Activated CD4-positive, alpha-beta T cell treated with anti-CD3 and anti-CD28 coated beads for 48 hours (primary cell): ENCODE data around the gene CEP43.
A peak's percentile ranks its signal among the peaks of the same experiment; 100 is the strongest.

ENCODE experiments used
- DNase-seq: peaks from one replicate; pipeline ENCODE4 v3.0.0-alpha.2; 2020

CEP43 gene

GRCh38 chr6:166969390-166970002, 29.7 kb upstream of the CEP43 start:
- DNase-seq, result no peak

- no peak for DNase-seq
These were observed 29.1 kb upstream of the CEP43 start for GRCh38 chr6:166970091-166970490.

DNA sequence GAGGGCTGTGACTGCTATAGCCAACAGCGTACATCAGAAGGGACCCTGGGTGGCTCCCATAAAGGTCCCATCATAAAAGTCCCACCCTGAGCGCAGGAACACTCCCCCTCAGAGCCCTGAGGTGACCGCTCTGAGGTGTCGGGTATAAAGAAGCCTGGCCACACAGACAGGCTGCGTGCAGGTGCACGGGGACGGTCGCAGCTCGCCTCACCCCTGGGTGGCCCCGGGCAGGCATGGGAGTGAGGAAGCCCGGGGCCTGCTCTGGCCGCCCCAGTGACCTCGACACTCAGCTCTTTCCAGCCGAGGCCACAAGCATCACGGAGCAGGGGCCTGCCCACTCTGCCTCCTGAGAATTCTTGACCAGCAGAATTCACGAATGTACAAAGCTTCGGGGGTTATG, 28.4 kb upstream of the CEP43 start:
- no peak for DNase-seq

DNA sequence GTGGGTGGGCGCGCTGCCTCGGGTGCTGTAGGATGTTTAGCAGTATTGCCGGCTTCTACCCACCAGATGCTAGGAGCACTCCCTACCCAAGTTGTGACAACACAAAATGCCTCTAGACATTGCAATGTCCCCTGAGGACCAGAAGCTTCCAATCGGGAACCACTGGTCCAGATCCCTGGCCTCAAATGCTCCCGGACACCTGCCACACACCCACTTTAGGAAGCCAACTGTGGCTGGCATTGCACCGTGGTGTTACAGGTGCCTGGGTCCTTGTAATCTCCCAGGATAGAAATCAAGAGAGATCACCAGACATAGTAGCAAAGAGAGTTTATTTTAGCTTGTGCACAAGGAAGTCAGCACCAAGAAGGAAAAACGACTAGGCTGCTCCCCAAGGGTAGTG, 27.9 kb upstream of the CEP43 start:
- no peak for DNase-seq

DNA sequence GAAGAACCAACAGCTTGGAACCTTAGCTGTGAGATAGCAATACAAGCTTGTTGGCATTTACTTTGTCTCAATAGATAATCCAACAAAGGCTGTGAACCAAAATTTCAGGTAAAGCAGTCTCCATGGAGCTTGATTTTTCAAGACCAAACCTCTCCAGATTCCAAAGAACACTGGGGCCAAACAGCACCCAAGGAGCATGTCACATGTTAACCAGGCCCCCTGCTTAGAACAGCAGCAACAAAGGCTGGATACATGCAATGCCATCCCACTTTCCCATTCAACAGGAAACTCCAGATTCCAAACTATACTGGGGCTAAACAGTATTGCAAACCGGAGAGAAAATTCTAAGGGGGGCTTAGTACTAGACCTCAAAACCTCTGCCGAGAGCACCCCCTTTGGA, 27.1 kb upstream of the CEP43 start:
- no peak for DNase-seq

GRCh38 chr6:166976636-166977035, 22.6 kb upstream of the CEP43 start:
- no peak for DNase-seq

DNA sequence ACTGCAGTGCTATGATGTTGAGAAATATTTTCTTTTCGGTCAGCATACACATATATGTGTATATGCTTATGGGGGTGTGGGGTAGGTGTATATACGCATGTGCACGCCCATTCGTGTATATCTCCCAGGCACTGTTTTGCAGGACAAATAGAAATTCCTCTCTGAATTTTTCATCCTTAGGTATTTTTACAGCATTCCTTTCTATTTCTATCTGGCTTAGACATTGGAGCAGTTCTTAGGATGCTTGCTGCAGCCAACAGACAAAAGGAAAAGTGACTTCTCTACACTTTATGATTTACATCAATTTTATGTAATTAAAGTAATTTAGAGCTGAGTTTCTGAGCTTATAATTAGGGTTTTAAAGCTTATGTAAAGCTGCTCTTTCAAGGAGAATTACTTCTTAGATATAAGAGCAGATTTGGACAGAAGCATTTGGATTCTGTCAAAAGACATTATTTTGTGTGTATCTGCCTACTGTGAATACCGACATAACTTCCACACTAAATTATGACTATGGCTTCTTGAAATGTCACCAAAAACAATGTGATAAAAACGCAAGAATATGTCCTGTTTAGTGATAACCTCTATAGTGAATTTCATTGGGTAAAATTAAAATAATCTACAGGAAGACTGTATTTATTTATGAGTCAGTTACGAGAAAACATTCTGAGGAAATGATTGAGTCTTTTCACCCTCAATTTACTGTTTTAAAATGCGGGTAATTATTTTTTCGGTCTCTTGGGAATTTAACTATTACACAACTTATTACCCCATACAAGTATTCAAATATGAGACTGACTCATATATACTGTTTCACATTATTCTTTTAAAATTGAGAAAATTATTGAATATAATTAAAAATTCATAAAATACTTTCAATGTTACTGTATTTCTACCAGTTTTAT, 21.3 kb upstream of the CEP43 start:
- DNase-seq, result no peak

GRCh38 chr6:166980738-166981137, 18.5 kb upstream of the CEP43 start:
- DNase-seq, result no peak

DNA sequence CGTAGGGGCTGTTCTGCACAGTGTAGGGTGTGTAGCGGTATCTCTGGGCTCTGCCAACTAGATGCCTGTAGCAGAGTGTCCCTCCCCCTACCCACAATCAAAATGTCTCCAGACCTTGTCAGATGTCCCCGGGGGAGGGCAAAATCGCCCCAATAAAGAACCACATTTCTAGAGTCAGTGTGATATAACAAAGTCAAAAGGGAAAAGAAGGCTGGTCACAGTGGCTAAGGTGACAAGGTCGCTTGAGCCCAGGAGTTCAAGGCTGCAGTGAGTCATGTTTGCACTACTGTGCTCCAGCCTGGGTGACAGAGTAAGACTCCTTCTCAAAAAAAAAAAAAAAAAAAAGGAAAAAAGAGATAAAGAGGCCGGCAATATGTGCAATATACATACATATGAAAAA, 11.7 kb upstream of the CEP43 start:
- DNase-seq, result peak; percentile 20

DNA sequence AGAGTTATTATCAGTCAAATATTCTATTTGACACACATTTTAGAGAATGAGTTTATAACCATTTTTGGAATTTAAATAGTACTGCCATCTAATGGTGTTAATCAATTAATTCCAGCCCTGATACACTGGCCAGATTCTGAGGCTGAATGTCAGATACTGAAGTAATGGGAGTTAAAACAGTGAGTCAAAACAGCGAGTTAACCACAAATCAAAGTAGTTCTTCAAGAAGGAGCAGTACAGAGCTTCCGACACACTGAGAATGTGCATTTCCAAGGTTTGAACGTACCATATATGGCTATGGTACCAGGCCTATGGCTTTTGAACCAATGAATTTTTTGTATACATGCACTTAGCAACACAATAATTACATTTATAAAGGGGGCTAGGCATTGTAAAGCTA, 11.3 kb upstream of the CEP43 start:
- DNase-seq, result no peak

DNA sequence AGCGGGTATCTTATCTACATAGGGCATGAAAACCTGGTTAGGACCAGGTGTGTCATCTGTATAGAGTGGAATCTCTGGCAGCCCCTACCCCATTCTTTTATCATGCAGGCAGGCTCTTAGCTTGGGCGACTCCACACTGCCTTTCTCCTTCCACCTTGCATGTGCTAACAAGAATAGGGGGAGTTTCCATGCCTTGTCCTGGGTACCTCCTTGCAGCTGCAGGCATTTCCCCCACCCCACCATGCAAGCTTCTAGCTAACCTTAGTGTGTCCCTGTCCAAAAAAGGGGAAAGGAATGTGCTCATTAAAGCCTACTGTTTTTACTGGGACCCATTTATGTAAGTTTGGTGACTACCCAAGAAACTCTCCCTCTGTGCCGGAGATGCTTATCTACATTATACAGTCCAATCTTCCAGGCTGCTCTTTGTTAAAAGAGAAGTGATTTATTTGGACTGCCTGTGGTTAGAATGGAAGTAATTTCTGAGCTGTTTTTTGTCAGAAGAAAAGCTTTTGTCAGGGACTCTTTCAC, 10.5 kb upstream of the CEP43 start:
- no peak for DNase-seq

DNA sequence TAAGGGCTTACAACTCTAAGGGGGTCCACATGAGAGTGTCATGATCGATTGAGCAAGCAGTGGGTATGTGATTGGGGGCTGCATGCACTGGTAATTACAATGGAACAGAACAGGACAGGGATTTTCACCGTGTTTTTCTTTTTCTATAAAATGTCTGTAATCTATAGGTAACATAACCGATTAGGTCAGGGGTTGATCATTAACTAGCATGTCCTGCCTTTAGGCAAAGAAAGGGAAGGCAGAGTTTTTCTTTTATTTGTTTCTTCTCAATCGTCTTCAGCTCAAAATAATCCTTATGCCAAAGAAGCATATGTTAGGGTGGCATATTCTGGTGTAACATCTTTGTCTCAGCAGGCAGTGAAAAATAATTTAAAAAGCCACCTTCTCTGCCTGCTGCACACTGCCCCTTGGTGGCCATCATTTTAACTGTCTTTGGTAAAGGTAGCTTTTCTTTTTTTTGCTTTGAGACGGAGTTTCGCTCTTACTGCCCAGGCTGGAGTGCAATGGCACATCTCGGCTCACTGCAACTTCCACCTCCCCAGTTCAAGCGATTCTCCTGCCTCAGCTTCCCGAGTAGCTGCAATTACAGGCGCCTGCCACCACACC, 9.7 kb upstream of the CEP43 start:
- peak; percentile 59 for DNase-seq

DNA sequence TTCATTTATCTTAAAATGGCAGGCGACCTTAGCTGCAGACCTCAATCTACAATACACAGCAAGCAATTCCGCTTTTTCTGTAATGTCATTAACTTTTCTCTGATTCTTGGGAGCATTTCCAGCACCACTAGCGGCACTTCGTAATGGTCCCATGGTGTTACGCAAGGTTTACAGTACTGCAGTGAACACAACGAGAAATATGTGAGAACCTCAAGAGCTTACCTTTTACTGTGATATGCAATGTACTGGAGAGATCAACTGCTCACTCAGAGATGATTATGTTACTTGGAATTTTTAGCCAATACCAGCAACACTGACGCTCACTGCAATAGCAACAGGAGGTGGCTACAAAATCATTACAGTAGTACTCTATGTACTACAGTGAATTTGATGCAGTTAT, 2.8 kb upstream of the CEP43 start:
- no peak for DNase-seq

- DNase-seq, result no peak
These were observed 1.8 kb upstream of the CEP43 start for GRCh38 chr6:166997348-166997747.

DNA sequence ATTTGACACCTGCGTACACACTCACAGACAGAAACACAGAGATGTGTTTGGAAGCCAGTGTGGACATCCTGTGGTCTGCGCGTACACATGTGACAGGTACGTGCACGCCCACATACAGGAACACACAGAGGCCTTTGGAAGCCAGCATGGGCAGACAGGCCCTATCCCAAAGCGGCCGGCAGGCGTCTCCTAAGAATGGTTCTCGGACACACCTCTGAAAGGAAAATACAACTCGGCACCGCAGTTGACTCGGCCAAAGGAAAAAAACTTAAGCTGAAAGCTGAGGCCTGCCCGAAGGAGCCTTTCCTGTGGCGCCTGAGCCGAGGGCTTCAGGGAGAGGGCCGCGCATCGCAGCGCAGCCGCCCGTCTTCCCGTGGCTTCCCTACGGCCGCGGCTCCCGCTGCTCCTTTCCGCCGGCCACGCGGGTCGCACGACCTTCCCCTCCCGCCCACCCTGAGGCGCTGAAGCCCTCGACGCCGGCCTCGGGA, 1.4 kb upstream of the CEP43 start:
- DNase-seq, result peak; percentile 74

DNA sequence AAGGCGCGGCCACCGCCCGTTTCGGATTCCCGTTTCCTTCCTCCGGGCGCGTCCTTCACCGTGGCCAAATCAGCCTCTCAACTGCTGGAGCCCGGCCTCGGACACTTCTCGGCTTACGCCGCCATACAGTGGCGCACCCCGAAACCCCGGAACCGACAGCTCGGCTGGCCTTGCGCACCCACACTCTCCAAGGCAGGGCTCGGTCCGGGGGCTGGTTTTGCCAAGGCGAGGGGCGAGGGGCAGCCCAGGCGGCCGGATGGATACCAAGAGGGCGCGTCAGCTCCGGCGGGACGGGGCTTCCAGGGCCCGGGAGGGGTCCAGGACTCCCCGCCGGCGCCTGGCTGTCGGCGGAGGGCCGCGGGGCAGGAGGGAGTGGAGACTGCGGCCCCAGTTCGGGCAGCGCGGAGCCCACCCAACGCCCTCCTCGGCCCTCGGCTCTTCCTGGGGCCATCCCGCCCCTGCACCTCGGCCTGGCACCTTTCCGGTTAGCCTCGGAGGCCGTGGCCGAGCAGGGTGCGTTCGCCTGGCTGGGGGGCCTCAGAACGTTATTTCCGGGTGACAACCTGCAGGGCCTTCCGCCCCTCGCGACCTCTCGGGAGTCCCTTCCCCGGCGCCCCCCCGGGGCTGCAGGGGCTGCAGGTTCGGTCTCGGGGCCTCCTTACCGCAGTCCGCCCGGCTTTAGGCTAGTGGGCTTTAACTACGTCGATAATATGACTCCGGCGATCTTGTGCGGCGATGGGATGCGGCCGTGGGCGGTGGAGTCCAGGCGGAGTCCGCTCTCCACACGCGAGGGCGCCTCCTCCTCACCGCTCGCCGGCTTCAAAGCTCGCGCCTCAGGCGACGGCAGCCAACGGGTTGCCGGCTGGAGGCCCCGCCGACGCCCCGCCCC, 697 bp upstream of the CEP43 start:
- DNase-seq, result peak; percentile 28

DNA sequence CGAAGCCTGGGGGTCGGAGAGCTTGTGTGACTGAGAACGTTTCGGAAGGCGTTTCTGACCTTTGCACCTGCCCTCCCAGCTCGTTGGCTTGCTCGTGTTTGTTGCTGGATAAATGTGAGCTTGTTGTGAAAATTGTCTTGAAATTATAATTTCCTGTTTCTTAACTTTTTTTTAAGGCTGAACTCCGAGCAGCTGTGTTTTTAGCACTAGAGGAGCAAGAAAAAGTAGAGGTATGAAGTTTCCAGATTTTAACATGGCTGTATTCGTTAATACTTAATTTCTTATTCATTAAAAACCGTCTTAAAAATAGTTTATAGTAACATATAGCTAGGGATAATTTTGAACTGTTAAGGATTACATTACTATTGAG, 672 bp downstream of the CEP43 start:
- no peak for DNase-seq

GRCh38 chr6:167000759-167001158, 1.6 kb downstream of the CEP43 start:
- DNase-seq, result no peak

GRCh38 chr6:167005350-167006159, 6.4 kb downstream of the CEP43 start:
- DNase-seq, result no peak

DNA sequence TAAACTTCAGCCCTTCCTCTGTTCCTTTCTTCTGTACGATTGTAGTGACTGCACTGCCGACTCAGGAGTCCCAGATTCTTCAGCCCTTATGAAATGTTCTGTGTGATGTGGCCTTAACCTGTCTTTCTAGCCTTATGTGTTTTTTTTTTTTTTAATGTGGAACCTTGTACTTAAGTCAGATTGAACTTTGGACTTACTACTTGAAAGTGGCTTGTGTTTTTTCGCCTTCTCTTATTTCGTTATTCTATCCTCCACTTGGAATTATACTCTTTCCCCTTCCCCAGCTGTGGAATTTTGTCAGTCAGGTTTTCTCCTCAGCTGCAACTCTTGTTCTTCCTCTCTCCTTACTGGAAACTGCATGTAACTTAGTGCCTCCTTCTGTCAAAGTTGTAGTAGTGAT, 8.8 kb downstream of the CEP43 start:
- no peak for DNase-seq

GRCh38 chr6:167013067-167013466, 13.9 kb downstream of the CEP43 start:
- DNase-seq, result no peak

DNA sequence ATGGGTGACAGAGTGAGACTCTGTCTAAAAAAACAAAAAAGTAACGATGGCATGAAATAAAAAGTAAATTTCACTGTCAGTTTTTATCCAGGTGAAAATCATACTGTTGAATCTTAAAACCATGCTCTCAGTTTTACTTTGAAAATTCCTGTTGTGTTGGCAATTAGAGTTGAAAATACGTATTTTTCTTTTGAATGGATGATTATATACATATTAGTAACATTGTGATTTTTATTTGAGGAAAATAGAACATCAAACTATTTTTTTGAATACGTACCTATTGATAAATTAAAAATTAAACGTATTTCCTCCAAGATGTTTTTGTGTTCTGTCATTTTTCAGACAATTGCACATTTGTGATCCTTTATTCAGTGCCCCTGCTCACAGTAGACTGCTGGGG, 14.7 kb downstream of the CEP43 start:
- DNase-seq, result no peak
